GM12891 (cell line): Measurements from ENCODE around the gene SBF1.

ENCODE experiments used
- DNase-seq: peaks from one replicate; pipeline ENCODE4 v3.0.0; 2011; ENCODE audit warnings: low spot score; ENCODE audit not compliant: insufficient read length
- FAIRE-seq: peaks from 2 replicates; lab custom pipeline; 2011; peaks lifted over from hg19 to GRCh38; lab: Jason Lieb, UNC
- PAX5 ChIP-seq: IDR thresholded peaks from 2 replicates; pipeline ENCODE4 v1.6.1; 2011; ENCODE audit warnings: low read length, moderate library complexity, mild to moderate bottlenecking; ENCODE audit not compliant: insufficient read depth, severe bottlenecking
- POLR2A ChIP-seq: IDR thresholded peaks from 2 replicates; pipeline ENCODE4 v1.6.1; 2011; ENCODE audit warnings: low read depth, low read length, control low read depth
- POLR2AphosphoS5 ChIP-seq: IDR thresholded peaks from 2 replicates; pipeline ENCODE4 v1.6.1; 2011; ENCODE audit warnings: low read depth, low read length, control low read depth
- POU2F2 ChIP-seq: IDR thresholded peaks from 2 replicates; pipeline ENCODE4 v1.6.1; 2011; ENCODE audit warnings: low read depth, mild to moderate bottlenecking, control low read depth, low read length, moderate library complexity
- SPI1 ChIP-seq: IDR thresholded peaks from 2 replicates; pipeline ENCODE4 v1.6.1; 2011; ENCODE audit warnings: low read depth, low read length, control low read depth
- TAF1 ChIP-seq: IDR thresholded peaks from 2 replicates; pipeline ENCODE4 v1.6.1; 2011; ENCODE audit warnings: low read depth, low read length, control low read depth

The SBF1 gene

DNA sequence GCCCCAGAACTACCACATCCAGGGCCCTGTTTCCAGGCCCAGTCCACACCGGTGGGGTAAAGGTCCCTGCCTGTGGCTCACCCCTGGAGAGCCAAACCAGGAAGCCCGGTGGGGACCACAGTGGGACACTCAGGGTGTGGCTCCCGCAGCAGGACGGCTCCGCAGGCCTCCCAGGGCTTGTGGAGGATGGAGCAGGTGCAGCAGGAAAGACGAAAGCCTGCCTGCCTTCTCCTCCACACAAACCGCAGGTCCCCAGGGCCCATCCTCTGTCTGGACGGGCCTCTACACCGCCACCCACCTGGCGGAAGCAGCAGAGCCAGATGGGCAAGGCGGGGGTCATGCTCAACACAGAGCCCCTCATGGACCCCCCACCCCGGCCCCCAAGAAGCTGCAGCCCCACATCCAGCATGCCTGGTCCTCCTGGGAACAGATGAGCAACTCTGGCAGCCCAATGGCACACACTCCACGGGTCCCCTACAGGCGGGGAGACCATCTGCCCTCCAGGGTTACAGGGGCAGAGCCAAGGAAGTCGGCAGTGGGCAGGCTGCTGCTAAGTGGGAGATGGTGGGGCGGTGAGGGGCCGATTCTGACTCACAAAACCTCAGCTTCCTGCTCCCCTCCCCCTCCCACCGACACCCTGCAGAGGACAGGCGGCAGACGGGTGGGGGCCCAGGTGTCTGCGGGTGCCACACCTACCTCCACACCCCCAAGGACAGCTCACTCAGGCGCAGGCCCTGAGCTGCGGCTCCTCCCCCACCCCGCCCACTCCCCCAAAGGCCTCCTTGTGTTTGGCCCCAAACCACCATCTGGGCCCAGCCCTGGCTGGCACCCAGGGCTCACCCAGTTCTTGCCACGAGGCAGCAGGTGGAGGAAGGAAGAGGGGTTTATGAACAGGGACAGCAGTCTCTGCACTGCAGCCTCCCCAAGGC lies 5.2 kb downstream of the SBF1 start:
- DNase-seq: peak; percentile 97
- TF ChIP-seq POLR2AphosphoS5 (0 out of 2 replicates have a peak, but pooled peaks have one; percentile 13), PAX5 (no peak), POU2F2 (no peak), TAF1 (no peak), SPI1 (no peak)
- FAIRE-seq: peak; percentile 100

DNA sequence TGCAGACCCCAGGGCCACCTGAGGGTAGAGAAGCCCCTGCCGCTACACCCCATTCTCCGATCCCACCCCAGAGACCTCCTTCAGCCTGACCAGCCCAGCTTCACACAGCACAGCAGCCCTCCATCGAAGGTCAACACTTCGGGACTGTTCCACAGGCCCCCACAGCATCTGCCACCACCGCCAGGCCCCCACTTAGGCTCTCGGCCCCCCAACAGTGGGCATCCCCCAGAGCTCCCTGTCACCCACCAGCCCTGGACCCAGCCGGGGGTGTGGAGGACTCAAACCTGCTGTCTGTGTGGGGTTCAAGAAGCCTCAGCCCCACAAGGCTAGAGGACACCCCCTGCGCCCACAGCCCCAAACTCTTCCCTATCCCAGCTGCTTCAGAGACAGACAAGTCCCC lies 6.2 kb downstream of the SBF1 start:
- TF ChIP-seq TAF1: no peak
- TF ChIP-seq POLR2A: no peak
- TF ChIP-seq PAX5: no peak
- no peak for TF ChIP-seq POLR2AphosphoS5
- TF ChIP-seq POU2F2: no peak
- no peak for TF ChIP-seq SPI1
- FAIRE-seq (no peak), DNase-seq (no peak)

DNA sequence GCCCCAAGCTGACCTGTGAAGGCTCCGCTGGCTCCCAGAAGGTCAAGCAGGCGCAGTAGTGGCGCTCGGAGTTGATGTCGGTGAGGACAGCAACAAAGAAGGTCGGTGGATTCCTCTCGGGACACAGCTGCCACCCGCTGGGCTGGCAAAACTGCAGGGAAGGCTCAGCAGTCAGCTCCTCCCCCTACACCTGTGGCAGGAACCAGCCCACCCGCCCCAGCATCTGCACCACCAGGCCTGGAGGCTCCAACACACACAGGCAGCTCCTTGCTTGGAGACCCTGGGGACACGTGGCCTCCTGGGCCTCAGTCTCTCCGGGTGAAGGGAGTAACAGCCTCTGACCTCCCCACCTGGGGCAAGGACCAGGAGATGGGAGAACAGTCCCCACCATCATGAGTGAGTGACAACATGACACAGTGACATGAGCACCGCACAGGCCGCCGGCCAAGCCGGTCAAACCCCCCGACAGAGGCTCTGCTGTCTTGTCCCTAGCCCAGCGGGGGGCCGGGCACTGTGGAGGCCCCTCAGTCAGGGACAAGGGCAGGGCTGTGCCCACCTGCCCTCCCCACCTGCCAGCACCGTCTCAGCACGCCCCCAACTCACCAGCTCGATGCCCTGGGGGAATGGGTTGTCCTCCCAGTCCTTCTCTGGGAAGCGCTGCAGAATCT lies 6.9 kb downstream of the SBF1 start:
- DNase-seq: no peak
- TF ChIP-seq PAX5 (no peak), POLR2AphosphoS5 (no peak), TAF1 (no peak), SPI1 (no peak), POU2F2 (no peak)
- FAIRE-seq: no peak

DNA sequence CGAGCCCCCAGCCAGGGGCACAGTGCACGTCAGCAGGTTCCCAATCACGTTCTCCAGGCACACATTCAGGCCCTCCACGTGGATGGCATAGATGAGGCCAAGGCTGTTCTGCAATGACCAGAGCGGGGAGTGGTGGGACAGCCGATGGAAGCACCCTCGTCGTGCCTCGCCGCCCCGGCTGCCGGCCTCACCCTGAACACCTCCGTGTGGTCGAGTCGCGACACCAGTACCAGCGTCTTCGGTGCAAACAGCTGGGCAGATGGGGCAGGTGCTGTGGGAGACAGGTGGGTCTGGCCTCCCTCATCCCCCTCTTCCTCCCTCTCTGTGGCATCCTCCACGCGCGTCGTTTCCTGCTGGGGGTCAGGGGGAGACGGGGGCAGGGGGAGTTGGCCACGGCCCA lies 7.5 kb downstream of the SBF1 start:
- TF ChIP-seq SPI1 (no peak), TAF1 (no peak), POLR2A (no peak), POU2F2 (no peak), PAX5 (no peak), POLR2AphosphoS5 (no peak)
- DNase-seq (no peak), FAIRE-seq (no peak)

DNA sequence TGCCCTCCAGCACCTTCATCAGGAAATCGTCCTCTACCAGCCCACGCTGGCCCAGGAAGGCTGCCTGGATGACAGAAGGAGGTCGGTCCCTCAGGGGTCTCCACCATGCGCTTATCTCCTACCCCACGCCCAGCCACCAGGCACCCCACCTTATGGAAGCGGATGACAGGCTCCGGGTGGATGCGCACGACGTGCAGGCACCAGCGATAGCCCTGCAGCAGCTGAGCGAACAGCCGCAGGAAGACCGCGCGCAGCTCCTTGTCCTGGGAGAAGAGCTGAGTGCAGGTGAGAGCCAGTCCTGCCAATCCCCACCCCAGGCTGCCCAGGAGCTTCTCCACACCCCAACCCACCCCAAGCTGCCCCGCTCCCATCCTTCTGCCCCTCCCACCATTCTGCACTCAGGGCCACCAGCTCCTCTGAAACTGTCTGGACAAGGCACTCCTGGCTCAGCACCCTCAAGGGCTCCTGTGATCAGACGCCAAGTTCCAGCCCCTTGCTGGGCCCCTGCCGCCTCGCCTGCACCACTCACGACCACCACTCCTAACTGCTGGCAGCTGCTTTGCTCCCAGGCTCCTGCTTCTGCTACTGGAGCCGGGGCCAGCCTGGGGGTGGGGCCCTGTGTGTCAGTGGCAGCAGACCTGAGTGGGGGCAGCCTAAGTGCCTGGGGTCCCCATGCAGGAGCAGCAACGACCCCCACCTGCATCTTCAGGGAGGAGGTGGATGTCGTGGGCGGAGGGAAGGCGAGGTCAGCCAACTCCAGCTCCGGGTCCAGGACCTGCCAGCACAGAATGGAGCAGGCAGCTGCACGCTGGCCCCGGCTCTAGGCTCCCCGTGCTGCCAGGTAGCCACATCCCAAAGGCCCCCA lies 9.5 kb downstream of the SBF1 start:
- FAIRE-seq: no peak
- no peak for TF ChIP-seq POLR2AphosphoS5
- TF ChIP-seq POLR2A: no peak
- no peak for TF ChIP-seq PAX5
- TF ChIP-seq SPI1: no peak
- TF ChIP-seq POU2F2: no peak
- no peak for TF ChIP-seq TAF1
- no peak for DNase-seq

DNA sequence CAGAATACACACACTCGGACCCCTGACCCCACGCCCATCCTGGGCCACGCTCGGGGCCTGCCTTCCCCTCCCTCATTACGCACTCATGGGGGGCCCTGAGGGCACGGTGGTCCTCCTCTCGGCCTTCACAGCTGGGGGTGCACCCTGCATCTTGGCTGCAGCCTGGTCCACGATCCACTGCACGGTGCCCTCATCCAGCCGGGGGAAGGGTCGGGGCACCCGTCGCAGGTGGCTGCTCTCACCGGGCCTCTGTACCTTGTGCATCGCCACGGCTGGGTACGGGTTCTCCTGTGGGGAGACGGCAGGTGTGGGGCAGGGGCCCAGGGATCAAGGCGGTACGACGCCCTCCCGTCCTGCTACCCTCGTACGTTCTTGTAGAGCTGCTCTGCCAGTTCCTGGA lies 10.4 kb downstream of the SBF1 start:
- DNase-seq (no peak), FAIRE-seq (no peak)
- TF ChIP-seq POLR2AphosphoS5 (no peak), TAF1 (no peak), SPI1 (no peak), POLR2A (no peak), PAX5 (no peak), POU2F2 (no peak)

DNA sequence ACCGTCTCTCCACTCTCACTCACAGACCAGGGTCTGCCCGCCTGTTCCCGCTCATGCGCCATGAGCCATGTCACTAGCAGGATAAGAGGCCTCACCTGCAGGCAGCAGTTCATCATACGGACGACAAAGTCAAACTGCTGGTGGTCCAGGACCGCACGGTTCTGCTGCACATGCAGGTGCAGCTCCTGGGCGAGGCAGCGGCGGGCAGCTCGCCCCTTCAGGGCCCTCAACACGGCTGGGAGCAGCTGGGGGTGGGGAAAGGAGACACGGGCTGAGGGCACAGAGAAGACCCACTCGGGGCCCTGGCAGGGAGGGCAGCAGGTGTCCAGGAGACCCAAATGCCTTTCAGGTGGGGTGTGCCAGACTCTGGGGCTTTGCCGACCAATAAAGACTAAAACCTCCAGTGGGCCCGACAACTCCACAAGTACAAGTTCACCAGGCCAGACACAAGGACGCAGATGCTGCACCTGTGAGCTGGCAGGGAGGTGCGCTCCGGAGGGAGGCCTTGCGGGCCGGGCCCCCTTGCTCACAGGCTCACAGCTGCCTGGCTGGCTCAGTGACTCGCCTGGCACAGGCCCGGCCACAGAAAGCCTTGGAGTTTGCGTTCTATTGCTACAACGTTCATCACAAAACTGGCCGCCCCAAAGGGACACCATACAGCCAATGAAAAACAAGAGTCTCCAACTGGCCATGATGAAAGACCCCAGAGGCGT lies 11.5 kb downstream of the SBF1 start:
- DNase-seq (no peak), FAIRE-seq (no peak)
- TF ChIP-seq SPI1: no peak

DNA sequence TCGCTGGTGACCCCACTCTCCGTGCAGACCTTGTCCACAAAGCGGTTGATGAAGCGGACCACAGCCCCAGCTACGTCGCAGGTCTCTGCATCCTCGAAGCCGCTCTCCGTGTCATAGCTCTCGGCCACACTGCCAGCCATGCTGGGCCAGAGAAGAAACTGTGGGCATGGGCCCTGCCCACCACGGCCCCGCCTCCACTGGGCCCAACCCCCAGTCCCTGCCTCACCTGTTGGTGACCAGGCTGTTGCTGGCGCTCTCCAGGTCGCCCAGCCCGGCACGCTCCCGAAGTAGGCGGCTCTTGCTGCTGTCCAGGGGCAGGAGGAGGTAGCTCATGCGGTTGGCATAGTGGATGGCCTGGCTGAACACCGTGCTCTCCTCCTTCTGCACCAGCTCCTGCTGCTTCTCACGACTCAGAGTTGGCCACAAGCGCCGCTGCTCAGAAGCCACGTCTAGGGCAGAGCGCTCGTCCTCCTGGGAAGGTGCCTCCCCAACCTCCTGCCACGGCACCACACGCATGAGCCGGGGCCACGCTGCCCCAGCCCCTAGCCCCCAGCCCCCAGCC lies 12.8 kb downstream of the SBF1 start:
- no peak for TF ChIP-seq POLR2A
- TF ChIP-seq TAF1: no peak
- no peak for TF ChIP-seq PAX5
- FAIRE-seq (no peak), DNase-seq (no peak)

DNA sequence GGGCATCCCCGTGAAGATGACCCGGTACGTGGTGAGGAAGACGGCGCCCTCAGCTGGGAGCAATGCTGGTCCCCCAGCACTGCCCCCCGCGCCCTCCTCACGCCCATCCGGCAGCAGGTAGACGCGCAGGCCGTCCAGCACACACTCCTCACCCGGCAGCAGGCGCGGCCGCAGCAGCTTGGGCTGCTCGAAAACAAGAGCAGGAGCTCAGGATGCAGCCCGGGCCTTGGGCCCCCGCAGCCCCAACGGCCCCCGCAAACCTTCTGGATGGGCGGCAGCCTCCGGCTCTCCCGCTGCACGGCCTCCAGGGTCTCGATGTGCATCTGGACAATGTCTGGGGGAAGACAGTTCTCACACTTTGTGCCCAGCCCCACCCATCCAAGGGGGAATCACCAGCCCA lies 13.3 kb downstream of the SBF1 start:
- no peak for DNase-seq
- no peak for FAIRE-seq
- no peak for TF ChIP-seq POLR2A
- TF ChIP-seq POU2F2: no peak
- TF ChIP-seq POLR2AphosphoS5: no peak
- no peak for TF ChIP-seq PAX5
- TF ChIP-seq SPI1: no peak
- TF ChIP-seq TAF1: no peak
